Liver (tissue), 9 donors: Measurements from ENCODE around the gene SHROOM1. TPM values are rescaled to one million over a fixed set of nuclear protein-coding genes. Genes with fewer than 3 reads are reported as not detected.

Source experiments
- DNase-seq: peaks from one replicate; pipeline ENCODE4 v3.0.0-alpha.2; 2017; ENCODE audit warnings: low spot score
- H3K27ac ChIP-seq, 2 donors: one replicate each; pipeline ENCODE4 v1.7.0; 2013; ENCODE audit warnings: inconsistent platforms in 2 of 2, low read length in 2 of 2, control low read depth in 1 of 2, low read depth in 1 of 2, mild to moderate bottlenecking in 1 of 2
- H3K27me3 ChIP-seq, 4 donors: one replicate each; pipeline versions ENCODE4 v1.6.1 to v1.7.0; 2013; ENCODE audit warnings: low read length in 3 of 4, inconsistent platforms in 1 of 4, mild to moderate bottlenecking in 1 of 4, moderate library complexity in 1 of 4; ENCODE audit not compliant: control insufficient read depth in 4 of 4, insufficient read depth in 4 of 4
- H3K36me3 ChIP-seq, 4 donors: one replicate each; pipeline versions ENCODE4 v1.6.1 to v1.7.0; 2013; ENCODE audit warnings: low read length in 3 of 4, mild to moderate bottlenecking in 3 of 4, low read depth in 1 of 4, moderate library complexity in 1 of 4; ENCODE audit not compliant: control insufficient read depth in 4 of 4, insufficient read depth in 3 of 4
- H3K4me1 ChIP-seq, 4 donors: one replicate each; pipeline versions ENCODE4 v1.6.1 to v1.7.0; 2013; ENCODE audit warnings: low read length in 3 of 4, mild to moderate bottlenecking in 3 of 4, moderate library complexity in 1 of 4; ENCODE audit not compliant: control insufficient read depth in 4 of 4, insufficient read depth in 4 of 4
- H3K4me3 ChIP-seq, 3 donors: one replicate each; pipeline versions ENCODE4 v1.6.1 to v1.7.0; 2013; ENCODE audit warnings: low read length in 3 of 3, control low read depth in 1 of 3, low read depth in 1 of 3, mild to moderate bottlenecking in 1 of 3
- H3K9ac ChIP-seq, 2 donors: one replicate each; pipeline ENCODE4 v1.7.0; 2013; ENCODE audit warnings: low read length in 2 of 2, mild to moderate bottlenecking in 2 of 2, moderate library complexity in 2 of 2, control low read depth in 1 of 2, low read depth in 1 of 2
- H3K9me3 ChIP-seq, 4 donors: one replicate each; pipeline versions ENCODE4 v1.6.1 to v1.7.0; 2013; ENCODE audit warnings: low read length in 3 of 4; ENCODE audit not compliant: control insufficient read depth in 4 of 4
- EGR1 ChIP-seq, 2 donors: IDR thresholded peaks; 2 replicates each; pipeline ENCODE4 v1.6.1; 2016 to 2018; ENCODE audit warnings: antibody characterized with exemption in 2 of 2, low read depth in 2 of 2
- FOXA1 ChIP-seq: IDR thresholded peaks from 2 replicates; pipeline ENCODE4 v1.6.1; 2016; ENCODE audit warnings: antibody characterized with exemption
- FOXA2 ChIP-seq: IDR thresholded peaks from 2 replicates; pipeline ENCODE4 v1.6.1; 2016; ENCODE audit warnings: antibody characterized with exemption
- GABPA ChIP-seq, 2 donors: IDR thresholded peaks in 1 of 2; conservative IDR thresholded peaks in 1 of 2; 2 replicates each; pipeline ENCODE4 v1.6.1; 2016; ENCODE audit warnings: antibody characterized with exemption in 2 of 2, mild to moderate bottlenecking in 1 of 2, moderate library complexity in 1 of 2
- HNF4A ChIP-seq, 2 donors: conservative IDR thresholded peaks; 2 replicates each; pipeline ENCODE4 v1.6.1; 2016; ENCODE audit warnings: antibody characterized with exemption in 2 of 2, mild to moderate bottlenecking in 2 of 2
- HNF4G ChIP-seq: IDR thresholded peaks from 2 replicates; pipeline ENCODE4 v1.6.1; 2016; ENCODE audit warnings: antibody characterized with exemption
- JUND ChIP-seq, 2 donors: IDR thresholded peaks; 2 replicates each; pipeline ENCODE4 v1.6.1; 2016; ENCODE audit warnings: antibody characterized with exemption in 2 of 2
- NR2F2 ChIP-seq: IDR thresholded peaks from 2 replicates; pipeline ENCODE4 v1.6.1; 2016; ENCODE audit warnings: antibody characterized with exemption
- RAD21 ChIP-seq, 2 donors: IDR thresholded peaks; 2 replicates each; pipeline ENCODE4 v1.6.1; 2016; ENCODE audit warnings: antibody characterized with exemption in 2 of 2, mild to moderate bottlenecking in 2 of 2
- RXRA ChIP-seq, 2 donors: IDR thresholded peaks; 2 replicates each; pipeline ENCODE4 v1.6.1; 2017 to 2018; ENCODE audit warnings: antibody characterized with exemption in 2 of 2, mild to moderate bottlenecking in 1 of 2
- TAF1 ChIP-seq: conservative IDR thresholded peaks from 2 replicates; pipeline ENCODE4 v1.6.1; 2016; ENCODE audit warnings: antibody characterized with exemption, mild to moderate bottlenecking
- YY1 ChIP-seq: IDR thresholded peaks from 2 replicates; pipeline ENCODE4 v1.6.1; 2016; ENCODE audit warnings: antibody characterized with exemption, mild to moderate bottlenecking
- WGBS: extraction: QIAGEN DNeasy Blood & Tissue Kit; methylation state at CpG from one replicate; pipeline ENCODE4 v1.1.7; 2013; 5-methylcytosine and 5-hydroxymethylcytosine counted together
- polyA plus RNA-seq, 2 donors: library from polyadenylated mRNA; stranded (reverse) in 1 of 2; unstranded in 1 of 2; fragments of 200-250 nt in 1 of 2; fragments of >200 nt in 1 of 2; fragmentation: Nextera tagmentation in 1 of 2; extraction: Ambion mirVana in 1 of 2; gene quantifications; one replicate each; pipeline versions ENCODE4 v1.2.1 to v1.2.3, GENCODE V29; 2013 to 2015
- total RNA-seq, 2 donors: library from RNA; depleted of rRNA; stranded (reverse); fragments of >200 nt; gene quantifications; one replicate each; pipeline ENCODE4 v1.2.3, GENCODE V29; 2014
- TF ChIP-seq, protein P1 (sequence below): IDR thresholded peaks from 2 replicates; pipeline ENCODE4 v1.6.1; 2016; ENCODE audit warnings: antibody characterized with exemption
- TF ChIP-seq, protein P2 (sequence below): IDR thresholded peaks from 2 replicates; pipeline ENCODE4 v1.6.1; 2016; ENCODE audit warnings: antibody characterized with exemption, mild to moderate bottlenecking
- TF ChIP-seq, protein P3 (sequence below): IDR thresholded peaks from 2 replicates; pipeline ENCODE4 v1.6.1; 2016; ENCODE audit warnings: antibody characterized with exemption
- TF ChIP-seq, protein P4 (sequence below): IDR thresholded peaks from 2 replicates; pipeline ENCODE4 v1.6.1; 2016; ENCODE audit warnings: antibody characterized with exemption
- TF ChIP-seq, protein P5 (sequence below): fragments of 150-350 bp; IDR thresholded peaks from 2 replicates; pipeline ENCODE4 v1.5.1; 2017; ENCODE audit warnings: improper control_type of control experiment, low read depth, low read length; ENCODE audit not compliant: missing input control
- donor health status: healthy.
- donor health status: healthy.
- donor health status: healthy.
- donor health status: healthy.
- donor health status: healthy.

The SHROOM1 gene
- total and polyA plus RNA-seq, 4 donors, result 6.1 to 28.5 (median 18.3) TPM

DNA sequence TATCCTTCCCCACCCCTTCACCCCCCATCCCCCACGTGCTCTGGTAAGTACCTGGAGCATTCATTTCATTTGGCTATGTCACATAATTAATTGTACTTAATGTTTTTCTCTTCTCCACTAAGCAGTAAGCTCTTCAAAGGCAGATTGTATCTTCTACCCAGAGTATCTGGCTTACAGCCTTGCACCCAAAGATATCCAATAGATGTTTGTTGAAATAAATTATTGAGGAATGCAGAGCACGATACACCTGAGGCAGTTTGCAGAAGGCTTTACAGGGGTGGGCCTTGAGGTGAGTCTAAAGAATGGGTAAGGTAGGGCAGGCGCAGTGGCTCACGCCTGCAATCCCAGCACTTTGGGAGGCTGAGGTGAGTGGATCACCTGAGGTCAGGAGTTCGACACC is 19.8 kb downstream of the SHROOM1 start (continued):
- TF ChIP-seq GABPA (IDR thresholded peaks at IDR 0.05 in 1 of 2, conservative IDR thresholded peaks at IDR 0.05 in 1 of 2) (no peak), HNF4G (no peak), JUND (IDR thresholded peaks at IDR 0.05) (no peak)
- TF ChIP-seq, protein P1, sequence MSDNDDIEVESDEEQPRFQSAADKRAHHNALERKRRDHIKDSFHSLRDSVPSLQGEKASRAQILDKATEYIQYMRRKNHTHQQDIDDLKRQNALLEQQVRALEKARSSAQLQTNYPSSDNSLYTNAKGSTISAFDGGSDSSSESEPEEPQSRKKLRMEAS, result no peak

DNA sequence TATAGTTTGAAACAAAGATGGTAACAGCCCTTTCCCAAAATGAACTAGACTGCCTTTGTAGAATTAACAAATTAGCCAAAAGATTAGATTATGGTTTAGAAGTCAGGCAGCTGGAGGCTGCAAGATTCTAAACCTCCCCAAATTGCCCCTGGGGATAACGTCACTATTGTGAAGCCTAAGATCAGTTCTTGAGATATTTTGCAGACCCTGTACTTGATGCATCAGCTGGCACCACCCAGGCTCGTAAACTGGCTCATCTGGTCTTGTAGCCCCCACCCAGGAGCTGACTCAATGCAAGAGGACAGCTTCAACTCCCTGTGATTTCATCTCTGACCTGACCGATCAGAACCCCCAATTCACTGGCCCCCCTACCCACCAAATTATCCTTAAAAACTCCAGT is 21.6 kb downstream of the SHROOM1 start:
- Histone ChIP-seq H3K9ac (no peak overlapping the region), H3K27ac (no peak overlapping the region), H3K36me3 (no peaks in the 10 kb centered on the region), H3K9me3 (no peaks in the 10 kb centered on the region), H3K4me3 (no peak overlapping the region), H3K27me3 (no peaks in the 10 kb centered on the region), H3K4me1 (peaks cover 7 to 32% (median 16%) of the 10 kb centered on the region in 4 donors)
- WGBS, result 55% methylated on average over 3 of the region's 3 CpGs
- TF ChIP-seq RAD21 (IDR thresholded peaks at IDR 0.05), result no peak
- TF ChIP-seq, protein P1, result no peak
- TF ChIP-seq EGR1 (IDR thresholded peaks at IDR 0.05; ENCODE audit: low read depth in 2 of 2), result no peak
- TF ChIP-seq NR2F2, result no peak
- TF ChIP-seq RXRA (IDR thresholded peaks at IDR 0.05), result no peak
- TF ChIP-seq, protein P2, sequence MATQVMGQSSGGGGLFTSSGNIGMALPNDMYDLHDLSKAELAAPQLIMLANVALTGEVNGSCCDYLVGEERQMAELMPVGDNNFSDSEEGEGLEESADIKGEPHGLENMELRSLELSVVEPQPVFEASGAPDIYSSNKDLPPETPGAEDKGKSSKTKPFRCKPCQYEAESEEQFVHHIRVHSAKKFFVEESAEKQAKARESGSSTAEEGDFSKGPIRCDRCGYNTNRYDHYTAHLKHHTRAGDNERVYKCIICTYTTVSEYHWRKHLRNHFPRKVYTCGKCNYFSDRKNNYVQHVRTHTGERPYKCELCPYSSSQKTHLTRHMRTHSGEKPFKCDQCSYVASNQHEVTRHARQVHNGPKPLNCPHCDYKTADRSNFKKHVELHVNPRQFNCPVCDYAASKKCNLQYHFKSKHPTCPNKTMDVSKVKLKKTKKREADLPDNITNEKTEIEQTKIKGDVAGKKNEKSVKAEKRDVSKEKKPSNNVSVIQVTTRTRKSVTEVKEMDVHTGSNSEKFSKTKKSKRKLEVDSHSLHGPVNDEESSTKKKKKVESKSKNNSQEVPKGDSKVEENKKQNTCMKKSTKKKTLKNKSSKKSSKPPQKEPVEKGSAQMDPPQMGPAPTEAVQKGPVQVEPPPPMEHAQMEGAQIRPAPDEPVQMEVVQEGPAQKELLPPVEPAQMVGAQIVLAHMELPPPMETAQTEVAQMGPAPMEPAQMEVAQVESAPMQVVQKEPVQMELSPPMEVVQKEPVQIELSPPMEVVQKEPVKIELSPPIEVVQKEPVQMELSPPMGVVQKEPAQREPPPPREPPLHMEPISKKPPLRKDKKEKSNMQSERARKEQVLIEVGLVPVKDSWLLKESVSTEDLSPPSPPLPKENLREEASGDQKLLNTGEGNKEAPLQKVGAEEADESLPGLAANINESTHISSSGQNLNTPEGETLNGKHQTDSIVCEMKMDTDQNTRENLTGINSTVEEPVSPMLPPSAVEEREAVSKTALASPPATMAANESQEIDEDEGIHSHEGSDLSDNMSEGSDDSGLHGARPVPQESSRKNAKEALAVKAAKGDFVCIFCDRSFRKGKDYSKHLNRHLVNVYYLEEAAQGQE, result no peak
- TF ChIP-seq, protein P3, sequence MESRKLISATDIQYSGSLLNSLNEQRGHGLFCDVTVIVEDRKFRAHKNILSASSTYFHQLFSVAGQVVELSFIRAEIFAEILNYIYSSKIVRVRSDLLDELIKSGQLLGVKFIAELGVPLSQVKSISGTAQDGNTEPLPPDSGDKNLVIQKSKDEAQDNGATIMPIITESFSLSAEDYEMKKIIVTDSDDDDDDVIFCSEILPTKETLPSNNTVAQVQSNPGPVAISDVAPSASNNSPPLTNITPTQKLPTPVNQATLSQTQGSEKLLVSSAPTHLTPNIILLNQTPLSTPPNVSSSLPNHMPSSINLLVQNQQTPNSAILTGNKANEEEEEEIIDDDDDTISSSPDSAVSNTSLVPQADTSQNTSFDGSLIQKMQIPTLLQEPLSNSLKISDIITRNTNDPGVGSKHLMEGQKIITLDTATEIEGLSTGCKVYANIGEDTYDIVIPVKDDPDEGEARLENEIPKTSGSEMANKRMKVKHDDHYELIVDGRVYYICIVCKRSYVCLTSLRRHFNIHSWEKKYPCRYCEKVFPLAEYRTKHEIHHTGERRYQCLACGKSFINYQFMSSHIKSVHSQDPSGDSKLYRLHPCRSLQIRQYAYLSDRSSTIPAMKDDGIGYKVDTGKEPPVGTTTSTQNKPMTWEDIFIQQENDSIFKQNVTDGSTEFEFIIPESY, result no peak
- TF ChIP-seq FOXA2, result no peak
- TF ChIP-seq TAF1, result no peak
- no peak for TF ChIP-seq HNF4G
- TF ChIP-seq YY1, result no peak
- TF ChIP-seq, protein P4, sequence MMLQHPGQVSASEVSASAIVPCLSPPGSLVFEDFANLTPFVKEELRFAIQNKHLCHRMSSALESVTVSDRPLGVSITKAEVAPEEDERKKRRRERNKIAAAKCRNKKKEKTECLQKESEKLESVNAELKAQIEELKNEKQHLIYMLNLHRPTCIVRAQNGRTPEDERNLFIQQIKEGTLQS, result no peak
- TF ChIP-seq, protein P5, sequence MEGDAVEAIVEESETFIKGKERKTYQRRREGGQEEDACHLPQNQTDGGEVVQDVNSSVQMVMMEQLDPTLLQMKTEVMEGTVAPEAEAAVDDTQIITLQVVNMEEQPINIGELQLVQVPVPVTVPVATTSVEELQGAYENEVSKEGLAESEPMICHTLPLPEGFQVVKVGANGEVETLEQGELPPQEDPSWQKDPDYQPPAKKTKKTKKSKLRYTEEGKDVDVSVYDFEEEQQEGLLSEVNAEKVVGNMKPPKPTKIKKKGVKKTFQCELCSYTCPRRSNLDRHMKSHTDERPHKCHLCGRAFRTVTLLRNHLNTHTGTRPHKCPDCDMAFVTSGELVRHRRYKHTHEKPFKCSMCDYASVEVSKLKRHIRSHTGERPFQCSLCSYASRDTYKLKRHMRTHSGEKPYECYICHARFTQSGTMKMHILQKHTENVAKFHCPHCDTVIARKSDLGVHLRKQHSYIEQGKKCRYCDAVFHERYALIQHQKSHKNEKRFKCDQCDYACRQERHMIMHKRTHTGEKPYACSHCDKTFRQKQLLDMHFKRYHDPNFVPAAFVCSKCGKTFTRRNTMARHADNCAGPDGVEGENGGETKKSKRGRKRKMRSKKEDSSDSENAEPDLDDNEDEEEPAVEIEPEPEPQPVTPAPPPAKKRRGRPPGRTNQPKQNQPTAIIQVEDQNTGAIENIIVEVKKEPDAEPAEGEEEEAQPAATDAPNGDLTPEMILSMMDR, result no peak
- TF ChIP-seq HNF4A (conservative IDR thresholded peaks at IDR 0.05), result no peak
- no peak for TF ChIP-seq FOXA1
- TF ChIP-seq GABPA (IDR thresholded peaks at IDR 0.05 in 1 of 2, conservative IDR thresholded peaks at IDR 0.05 in 1 of 2), result no peak
- no peak for TF ChIP-seq JUND (IDR thresholded peaks at IDR 0.05)
- DNase-seq, result no peak
